ENCODE measurements around the gene TRANK1. TPM values are rescaled to one million over a fixed set of nuclear protein-coding genes. Genes with fewer than 3 reads are reported as not detected.

Gene TRANK1
- total and polyA plus RNA-seq, 2 donors from 2014 or later: 1.2 to 21.4 TPM

- DNase-seq: no peak
- H3K4me1 ChIP-seq (ENCODE audit: control insufficient read depth in 2 of 3, insufficient read depth in 2 of 3, low read depth in 1 of 3, low read length in 3 of 3): no peaks in the 10 kb centered on the region
- no peak overlapping the region for H3K9ac ChIP-seq (ENCODE audit: low read length in 3 of 3)
Measured at GRCh38 chr3:36837089-36837488, 107.8 kb downstream of the TRANK1 start.

GRCh38 chr3:36833160-36833814 is 111.6 kb downstream of the TRANK1 start:
- no peak overlapping the region for H3K4me3 ChIP-seq (ENCODE audit: low read length in 3 of 3)
- H3K27me3 ChIP-seq (ENCODE audit: control insufficient read depth, insufficient read depth, low read length): no peaks in the 10 kb centered on the region
- H3K9me3 ChIP-seq (ENCODE audit: control insufficient read depth in 2 of 3, insufficient read depth in 1 of 3, low read length in 3 of 3): no peaks in the 10 kb centered on the region
- no peak overlapping the region for H3K9ac ChIP-seq (ENCODE audit: low read length in 3 of 3)
- H3K27ac ChIP-seq (ENCODE audit: low read depth in 2 of 2, low read length in 2 of 2): no peak overlapping the region
- H3K36me3 ChIP-seq (ENCODE audit: control insufficient read depth in 2 of 3, insufficient read depth in 3 of 3, low read length in 3 of 3): peaks cover 0 to 7% (median 6%) of the 10 kb centered on the region in 3 donors
- DNase-seq: no peak
- intact Hi-C loops (cut with DNase I): no loop called here
- TF ChIP-seq, protein P1, sequence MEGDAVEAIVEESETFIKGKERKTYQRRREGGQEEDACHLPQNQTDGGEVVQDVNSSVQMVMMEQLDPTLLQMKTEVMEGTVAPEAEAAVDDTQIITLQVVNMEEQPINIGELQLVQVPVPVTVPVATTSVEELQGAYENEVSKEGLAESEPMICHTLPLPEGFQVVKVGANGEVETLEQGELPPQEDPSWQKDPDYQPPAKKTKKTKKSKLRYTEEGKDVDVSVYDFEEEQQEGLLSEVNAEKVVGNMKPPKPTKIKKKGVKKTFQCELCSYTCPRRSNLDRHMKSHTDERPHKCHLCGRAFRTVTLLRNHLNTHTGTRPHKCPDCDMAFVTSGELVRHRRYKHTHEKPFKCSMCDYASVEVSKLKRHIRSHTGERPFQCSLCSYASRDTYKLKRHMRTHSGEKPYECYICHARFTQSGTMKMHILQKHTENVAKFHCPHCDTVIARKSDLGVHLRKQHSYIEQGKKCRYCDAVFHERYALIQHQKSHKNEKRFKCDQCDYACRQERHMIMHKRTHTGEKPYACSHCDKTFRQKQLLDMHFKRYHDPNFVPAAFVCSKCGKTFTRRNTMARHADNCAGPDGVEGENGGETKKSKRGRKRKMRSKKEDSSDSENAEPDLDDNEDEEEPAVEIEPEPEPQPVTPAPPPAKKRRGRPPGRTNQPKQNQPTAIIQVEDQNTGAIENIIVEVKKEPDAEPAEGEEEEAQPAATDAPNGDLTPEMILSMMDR (IDR thresholded peaks at IDR 0.05; ENCODE audit: borderline replicate concordance, extremely low read depth, insufficient read depth): no peak
- no peaks in the 10 kb centered on the region for H3K4me1 ChIP-seq (ENCODE audit: control insufficient read depth in 2 of 3, insufficient read depth in 2 of 3, low read depth in 1 of 3, low read length in 3 of 3)
- FAIRE-seq: no peak

More at GRCh38 chr3:36837089-36837488, 107.8 kb downstream of the TRANK1 start:
- no peak for FAIRE-seq
- TF ChIP-seq, protein P1 (IDR thresholded peaks at IDR 0.05; ENCODE audit: borderline replicate concordance, extremely low read depth, insufficient read depth): no peak
- H3K4me3 ChIP-seq (ENCODE audit: low read length in 3 of 3): no peak overlapping the region
- H3K27ac ChIP-seq (ENCODE audit: low read depth in 2 of 2, low read length in 2 of 2): no peak overlapping the region
- H3K27me3 ChIP-seq (ENCODE audit: control insufficient read depth, insufficient read depth, low read length): no peaks in the 10 kb centered on the region
- peaks cover 0 to 7% (median 0%) of the 10 kb centered on the region in 3 donors for H3K9me3 ChIP-seq (ENCODE audit: control insufficient read depth in 2 of 3, insufficient read depth in 1 of 3, low read length in 3 of 3)
- intact Hi-C loops (cut with DNase I): no loop called here
- peaks cover 0 to 8% (median 8%) of the 10 kb centered on the region in 3 donors for H3K36me3 ChIP-seq (ENCODE audit: control insufficient read depth in 2 of 3, insufficient read depth in 3 of 3, low read length in 3 of 3)

DNA sequence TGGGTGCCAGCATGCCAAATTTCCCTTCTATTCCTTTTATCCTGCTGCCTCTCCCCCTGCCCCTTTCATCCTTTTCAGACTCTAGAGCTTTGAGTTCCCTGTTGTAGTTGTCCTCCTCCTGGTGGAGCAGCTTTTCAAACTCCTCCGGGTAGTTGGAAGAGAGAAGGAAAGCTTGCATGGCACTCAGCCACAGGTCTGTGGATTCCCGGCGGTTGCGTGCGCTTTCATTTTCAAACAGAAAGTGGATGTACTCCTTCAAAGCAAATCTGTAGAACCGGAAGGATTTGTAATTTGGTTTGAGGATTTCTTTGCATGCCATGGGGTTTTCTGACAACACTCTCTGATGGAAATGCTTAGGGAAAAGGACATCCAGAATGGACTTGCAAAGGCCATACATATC is 112.4 kb downstream of the TRANK1 start:
- intact Hi-C loops (cut with DNase I): no loop called here
- DNase-seq (no peak), FAIRE-seq (no peak)
- Histone ChIP-seq H3K9me3 (ENCODE audit: control insufficient read depth in 2 of 3, insufficient read depth in 1 of 3, low read length in 3 of 3) (no peaks in the 10 kb centered on the region), H3K9ac (ENCODE audit: low read length in 3 of 3) (no peak overlapping the region), H3K27ac (ENCODE audit: low read depth in 2 of 2, low read length in 2 of 2) (no peak overlapping the region), H3K27me3 (ENCODE audit: control insufficient read depth, insufficient read depth, low read length) (no peaks in the 10 kb centered on the region), H3K4me3 (ENCODE audit: low read length in 3 of 3) (no peak overlapping the region), H3K36me3 (ENCODE audit: control insufficient read depth in 2 of 3, insufficient read depth in 3 of 3, low read length in 3 of 3) (peaks cover 0 to 6% (median 5%) of the 10 kb centered on the region in 3 donors), H3K4me1 (ENCODE audit: control insufficient read depth in 2 of 3, insufficient read depth in 2 of 3, low read depth in 1 of 3, low read length in 3 of 3) (no peaks in the 10 kb centered on the region)
- TF ChIP-seq, protein P1 (IDR thresholded peaks at IDR 0.05; ENCODE audit: borderline replicate concordance, extremely low read depth, insufficient read depth): no peak
